Activated CD4-positive, alpha-beta memory T cell treated with anti-CD3 and anti-CD28 coated beads for 36 hours (primary cell): ENCODE data around the gene C7. TPM values are rescaled to one million over a fixed set of nuclear protein-coding genes. Genes with fewer than 3 reads are reported as not detected.
"Not testable (repeated sequence)": the region's sequence is repeated elsewhere in the genome, so short reads cannot be mapped to it uniquely, and the experiment has no call there.

Source experiments
- CTCF ChIA-PET: fragments of 350-600 bp; sonication (Branson Sonifier 250); formaldehyde crosslinking; loops from one replicate; lab custom pipeline; 2021; ENCODE audit warnings: antibody characterized with exemption, inconsistent platforms; lab: Charles Lee
- POLR2A ChIA-PET: fragments of 350-600 bp; sonication (Branson Sonifier 250); formaldehyde crosslinking; loops from one replicate; lab custom pipeline; 2021; ENCODE audit warnings: antibody characterized with exemption; lab: Charles Lee
- DNase-seq: peaks from one replicate; pipeline ENCODE4 v3.0.0-alpha.2; 2020
- H3K27ac Mint-ChIP-seq: one replicate; pipeline ENCODE4 v1.8.0; 2021; ENCODE audit warnings: mixed read lengths
- H3K27me3 Mint-ChIP-seq: one replicate; pipeline ENCODE4 v1.8.0; 2021; ENCODE audit warnings: mixed read lengths
- H3K36me3 Mint-ChIP-seq: one replicate; pipeline ENCODE4 v1.8.0; 2021; ENCODE audit warnings: mixed read lengths
- H3K4me1 Mint-ChIP-seq: one replicate; pipeline ENCODE4 v1.8.0; 2021; ENCODE audit warnings: low read depth, mixed read lengths
- H3K4me3 Mint-ChIP-seq: one replicate; pipeline ENCODE4 v1.8.0; 2021; ENCODE audit warnings: mild to moderate bottlenecking, mixed read lengths
- H3K9me3 Mint-ChIP-seq: one replicate; pipeline ENCODE4 v1.8.0; 2021; ENCODE audit warnings: mixed read lengths
- intact Hi-C: fragments of 100-400 bp; cut with micrococcal nuclease; formaldehyde crosslinking; loops from one replicate; pipeline ENCODE4 v1.15.1; 2023
- total RNA-seq, 2 experiments: library from RNA; stranded (reverse); gene quantifications; one replicate each; pipeline ENCODE4 v1.2.3, GENCODE V29; 2021

The C7 gene
- total RNA-seq, 2 experiments from 2014 or later, result not detected

DNA sequence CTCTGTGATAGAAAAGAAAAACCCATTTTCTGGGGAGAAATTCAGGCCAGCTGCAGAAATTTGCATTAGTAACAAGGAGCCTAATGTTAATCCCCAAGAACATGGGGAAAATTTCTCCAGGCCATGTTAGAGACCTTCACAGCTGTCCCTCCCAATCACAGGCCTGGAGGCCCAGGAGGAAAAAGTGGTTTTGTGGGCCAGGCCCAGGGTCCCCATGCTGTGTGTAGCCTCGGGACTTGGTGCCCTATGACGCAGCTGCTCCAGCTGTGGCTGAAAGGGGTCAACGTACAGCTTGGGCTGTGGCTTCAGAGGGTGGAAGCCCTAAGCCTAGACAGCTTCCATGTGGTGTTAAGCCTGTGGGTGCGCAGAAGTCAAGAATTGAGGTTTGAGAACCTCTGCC is 27.0 kb upstream of the C7 start:
- Mint-ChIP-seq H3K27me3 (no peaks in the 10 kb centered on the region), H3K4me3 (no peak overlapping the region), H3K4me1 (peaks cover 4% of the 10 kb centered on the region), H3K36me3 (peaks cover 4% of the 10 kb centered on the region), H3K27ac (no peak overlapping the region), H3K9me3 (peaks cover 10% of the 10 kb centered on the region)
- intact Hi-C loops, result no loop called here
- POLR2A ChIA-PET, result no interaction called here
- no peak for DNase-seq
- CTCF ChIA-PET, result interaction anchor here (1.0 kb wide), 1 partner anchor 127 kb away, joined by 3 read pairs; the partner anchor contains the start of gene TTC33

DNA sequence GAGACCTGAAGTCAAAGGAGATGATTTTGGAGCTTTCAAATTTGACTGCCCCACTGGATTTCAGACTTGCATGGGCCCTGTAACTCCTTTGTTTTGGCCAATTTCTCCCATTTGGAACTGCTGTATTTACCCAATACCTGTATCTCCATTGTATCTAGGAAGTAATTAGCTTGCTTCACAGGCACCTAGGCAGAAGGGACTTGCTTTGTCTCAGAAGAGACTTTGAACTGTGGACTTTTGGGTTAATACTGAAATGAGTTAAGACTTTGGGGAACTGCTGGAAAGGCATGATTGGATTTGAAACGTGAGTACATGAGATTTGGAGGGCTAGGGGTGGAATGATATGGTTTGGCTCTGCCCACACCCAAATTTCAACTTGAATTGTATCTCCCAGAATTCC is 26.2 kb upstream of the C7 start:
- H3K27me3 Mint-ChIP-seq, H3K4me1 Mint-ChIP-seq, POLR2A ChIA-PET, H3K4me3 Mint-ChIP-seq, intact Hi-C loops, DNase-seq, H3K27ac Mint-ChIP-seq, H3K36me3 Mint-ChIP-seq, H3K9me3 Mint-ChIP-seq: not testable (repeated sequence)
- CTCF ChIA-PET, result interaction anchor here (1.0 kb wide), 1 partner anchor 127 kb away, joined by 3 read pairs; the partner anchor contains the start of gene TTC33

DNA sequence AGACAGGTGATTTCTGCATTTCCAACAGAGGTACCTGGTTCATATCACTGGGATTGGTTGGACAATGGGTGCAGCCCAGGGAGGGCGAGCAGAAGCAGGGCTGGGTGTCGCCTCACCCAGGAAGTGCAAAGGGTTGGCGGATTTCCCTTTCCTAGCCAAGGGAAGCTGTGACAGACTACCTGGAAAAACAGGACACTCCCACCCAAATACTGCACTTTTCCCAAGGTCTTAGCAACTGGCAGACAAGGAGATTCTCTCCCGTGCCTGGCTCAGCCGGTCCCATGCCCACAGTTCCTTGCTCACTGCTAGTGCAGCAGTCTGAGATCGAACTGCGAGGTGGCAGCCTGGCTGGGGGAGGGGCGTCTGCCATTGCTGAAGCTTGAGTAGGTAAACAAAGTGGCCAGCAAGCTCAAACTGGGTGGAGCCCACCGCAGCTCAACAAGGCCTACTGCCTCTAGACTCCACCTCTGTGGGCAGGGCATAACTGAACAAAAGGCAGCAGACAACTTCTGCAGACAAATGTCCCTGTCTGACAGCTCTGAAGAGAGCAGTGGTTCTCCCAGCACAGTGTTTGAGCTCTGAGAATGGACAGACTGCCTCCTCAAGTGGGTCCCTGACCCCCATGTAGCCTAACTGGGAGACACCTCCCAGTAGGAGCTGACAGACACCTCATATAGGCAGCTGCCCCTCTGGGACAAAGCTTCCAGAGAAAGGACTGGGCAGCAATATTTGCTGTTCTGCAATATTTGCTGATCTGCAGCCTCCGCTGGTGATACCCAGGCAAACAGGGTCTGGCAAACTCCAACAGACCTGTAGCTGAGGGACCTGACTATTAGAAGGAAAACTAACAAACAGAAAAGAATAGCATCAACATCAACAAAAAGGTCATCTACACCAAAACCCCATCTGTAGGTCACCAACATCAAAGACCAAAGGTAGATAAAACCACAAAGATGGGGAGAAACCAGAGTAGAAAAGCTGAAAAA is 13.6 kb upstream of the C7 start:
- ChIA-PET CTCF (interaction anchor here (1.7 kb wide), 1 partner anchor 9 kb away, joined by 4 read pairs; no protein-coding TSS in a partner anchor), POLR2A (interaction anchor here (0.6 kb wide), 1 partner anchor 25 kb away, joined by 4 read pairs; no protein-coding TSS in a partner anchor)
- H3K36me3 Mint-ChIP-seq, DNase-seq, H3K27me3 Mint-ChIP-seq, H3K9me3 Mint-ChIP-seq, H3K27ac Mint-ChIP-seq, H3K4me1 Mint-ChIP-seq, H3K4me3 Mint-ChIP-seq, intact Hi-C loops: not testable (repeated sequence)

DNA sequence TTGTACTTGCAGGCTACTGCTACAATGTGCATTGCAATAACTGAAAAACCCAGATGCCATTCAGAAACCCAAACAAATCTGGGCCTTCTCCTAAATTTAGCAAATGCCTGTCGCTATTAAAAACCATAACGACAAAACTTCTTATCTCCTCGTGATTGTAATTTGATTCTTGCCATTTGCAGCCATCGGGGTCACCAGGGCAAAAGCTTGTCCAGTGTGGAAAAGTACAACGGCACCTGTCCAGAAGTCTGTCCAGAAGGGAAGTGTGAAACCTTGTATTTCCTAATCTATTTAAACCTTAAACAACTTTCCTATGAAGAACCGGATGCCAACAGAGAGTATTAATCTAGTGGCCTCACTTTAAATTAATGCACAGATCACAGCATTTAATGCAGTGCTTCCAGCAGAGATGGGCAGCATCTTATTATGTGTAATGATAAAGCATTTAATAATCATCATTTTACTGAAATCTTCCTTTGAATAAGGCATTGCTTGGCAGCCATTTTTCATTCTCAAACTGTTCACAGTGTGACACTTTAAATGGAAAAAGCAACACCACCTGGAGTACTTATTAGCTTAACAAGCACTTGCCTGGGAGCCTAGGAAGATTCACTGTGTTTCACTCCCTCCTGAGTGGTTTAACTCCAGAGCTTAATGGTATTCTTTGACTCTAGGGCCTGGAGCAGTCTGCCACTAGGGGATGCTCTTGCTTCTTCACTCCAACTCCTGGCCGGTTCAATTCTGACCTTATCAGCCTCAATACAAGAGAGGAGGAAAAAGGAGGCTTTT is 4.9 kb upstream of the C7 start:
- H3K4me3 Mint-ChIP-seq, result no peak overlapping the region
- CTCF ChIA-PET, result interaction anchor here (0.6 to 2.4 kb wide), 21 partner anchors 8 to 1153 kb away, joined by 3 to 11 read pairs (median 4); no protein-coding TSS in a partner anchor
- H3K27ac Mint-ChIP-seq, result no peak overlapping the region
- peak; percentile 56 for DNase-seq
- POLR2A ChIA-PET, result no interaction called here
- intact Hi-C loops, result loop anchor here (2.0 to 10.0 kb wide), 2 partner anchors 620 to 938 kb away; no protein-coding TSS in a partner anchor
- peaks cover 1% of the 10 kb centered on the region for H3K27me3 Mint-ChIP-seq
- H3K4me1 Mint-ChIP-seq, result no peaks in the 10 kb centered on the region
- H3K9me3 Mint-ChIP-seq, result no peaks in the 10 kb centered on the region
- no peaks in the 10 kb centered on the region for H3K36me3 Mint-ChIP-seq

DNA sequence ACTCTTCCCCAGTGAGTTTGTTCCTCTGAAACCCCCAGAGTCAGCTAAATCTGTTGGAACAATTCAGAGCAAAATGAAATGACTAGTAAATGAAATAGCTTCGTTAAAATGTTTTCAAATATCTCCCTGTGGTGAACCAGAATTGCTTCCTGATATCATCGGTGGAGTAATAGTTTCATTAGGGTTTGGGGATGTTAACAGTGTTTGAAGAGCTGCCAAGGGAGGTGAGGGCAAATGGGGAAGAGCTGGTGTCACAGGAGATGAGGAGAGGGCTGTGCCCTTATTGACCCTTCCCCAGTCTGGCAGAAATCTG is 4.3 kb upstream of the C7 start:
- Mint-ChIP-seq H3K27me3 (peaks cover 1% of the 10 kb centered on the region), H3K36me3 (no peaks in the 10 kb centered on the region), H3K4me1 (no peaks in the 10 kb centered on the region), H3K27ac (no peak overlapping the region), H3K9me3 (no peaks in the 10 kb centered on the region), H3K4me3 (no peak overlapping the region)
- intact Hi-C loops, result loop anchor here (2.0 to 10.0 kb wide), 2 partner anchors 620 to 938 kb away; no protein-coding TSS in a partner anchor
- ChIA-PET CTCF (interaction anchor here (0.6 to 2.4 kb wide), 17 partner anchors 9 to 1152 kb away, joined by 3 to 11 read pairs (median 4); no protein-coding TSS in a partner anchor), POLR2A (no interaction called here)
- no peak for DNase-seq

DNA sequence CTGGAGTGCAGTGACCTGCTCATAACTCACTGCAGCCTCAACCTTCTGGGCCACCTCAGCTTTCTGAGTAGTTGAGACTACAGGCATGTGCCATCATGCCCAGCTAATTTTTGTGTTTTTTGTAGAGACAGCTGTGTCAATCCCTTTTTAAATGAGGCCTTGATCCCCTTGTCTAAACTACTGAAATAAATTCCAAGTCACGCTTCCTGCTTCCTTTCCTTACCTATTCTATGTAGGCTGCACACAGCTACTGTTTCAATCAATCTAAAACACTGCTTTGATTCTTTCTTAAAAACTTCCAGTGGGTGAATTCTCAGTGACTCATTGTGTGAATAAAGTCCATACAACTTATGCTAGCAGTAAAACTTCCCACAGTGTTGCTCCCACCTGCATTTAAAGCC is 2.9 kb upstream of the C7 start:
- Mint-ChIP-seq H3K27me3 (peaks cover 3% of the 10 kb centered on the region), H3K4me3 (no peak overlapping the region), H3K9me3 (no peaks in the 10 kb centered on the region), H3K4me1 (no peaks in the 10 kb centered on the region), H3K27ac (no peak overlapping the region), H3K36me3 (no peaks in the 10 kb centered on the region)
- no peak for DNase-seq
- intact Hi-C loops, result loop anchor here (10.0 kb wide), 1 partner anchor 618 kb away; no protein-coding TSS in a partner anchor
- ChIA-PET POLR2A (no interaction called here), CTCF (interaction anchor here (0.6 kb wide), 3 partner anchors 59 to 1965 kb away, joined by 3 to 4 read pairs (median 3); no protein-coding TSS in a partner anchor)

DNA sequence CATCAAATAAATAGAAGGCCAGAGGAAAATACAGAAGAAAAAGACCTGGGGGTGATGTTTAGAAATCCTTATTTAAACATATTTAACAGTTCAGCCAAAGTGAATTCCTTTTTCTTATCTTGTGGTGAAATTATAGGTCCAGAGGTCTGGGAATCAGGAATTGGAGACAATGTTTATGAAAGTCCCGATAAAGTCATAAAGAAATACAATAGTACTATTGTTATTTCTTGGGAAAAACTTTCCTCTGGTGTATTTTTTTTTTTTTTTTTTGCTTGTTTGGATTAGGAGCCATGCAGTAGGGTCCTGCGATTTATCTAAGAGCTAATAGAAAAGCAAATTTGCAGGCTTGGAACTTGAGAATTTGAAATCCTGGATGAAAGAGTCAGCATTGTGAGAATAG is 426 bp downstream of the C7 start:
- no peak overlapping the region for H3K27ac Mint-ChIP-seq
- H3K27me3 Mint-ChIP-seq, result peaks cover 6% of the 10 kb centered on the region
- no peak overlapping the region for H3K4me3 Mint-ChIP-seq
- H3K36me3 Mint-ChIP-seq, result no peaks in the 10 kb centered on the region
- no peaks in the 10 kb centered on the region for H3K4me1 Mint-ChIP-seq
- ChIA-PET CTCF (no interaction called here), POLR2A (no interaction called here)
- intact Hi-C loops, result loop anchor here (10.0 kb wide), 1 partner anchor 615 kb away; no protein-coding TSS in a partner anchor
- no peak for DNase-seq
- H3K9me3 Mint-ChIP-seq, result no peaks in the 10 kb centered on the region

DNA sequence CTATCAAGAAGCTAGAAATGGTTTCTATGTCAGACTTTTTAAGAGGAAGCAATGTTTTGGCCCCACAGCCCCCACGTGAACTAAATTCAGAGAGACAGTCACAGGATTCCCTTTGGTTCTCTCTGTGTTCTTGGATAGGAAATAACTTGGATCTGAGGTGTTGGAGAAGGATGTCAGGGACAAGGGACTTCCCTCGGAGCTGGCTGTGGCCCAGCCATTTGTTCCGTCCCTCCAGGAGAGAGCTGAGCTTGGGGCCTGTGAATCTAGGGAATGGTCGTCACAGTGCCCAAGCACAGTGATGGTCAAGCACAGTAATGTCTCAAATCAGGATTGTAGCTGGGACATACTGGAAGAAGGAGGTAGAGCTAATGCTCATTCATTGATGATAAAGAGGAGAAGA is 2.0 kb downstream of the C7 start:
- DNase-seq, result no peak
- intact Hi-C loops, result no loop called here
- H3K27ac Mint-ChIP-seq, result no peak overlapping the region
- no peak overlapping the region for H3K4me3 Mint-ChIP-seq
- no peaks in the 10 kb centered on the region for H3K9me3 Mint-ChIP-seq
- POLR2A ChIA-PET, result no interaction called here
- CTCF ChIA-PET, result no interaction called here
- H3K4me1 Mint-ChIP-seq, result no peaks in the 10 kb centered on the region
- peaks cover 7% of the 10 kb centered on the region for H3K27me3 Mint-ChIP-seq
- no peaks in the 10 kb centered on the region for H3K36me3 Mint-ChIP-seq

DNA sequence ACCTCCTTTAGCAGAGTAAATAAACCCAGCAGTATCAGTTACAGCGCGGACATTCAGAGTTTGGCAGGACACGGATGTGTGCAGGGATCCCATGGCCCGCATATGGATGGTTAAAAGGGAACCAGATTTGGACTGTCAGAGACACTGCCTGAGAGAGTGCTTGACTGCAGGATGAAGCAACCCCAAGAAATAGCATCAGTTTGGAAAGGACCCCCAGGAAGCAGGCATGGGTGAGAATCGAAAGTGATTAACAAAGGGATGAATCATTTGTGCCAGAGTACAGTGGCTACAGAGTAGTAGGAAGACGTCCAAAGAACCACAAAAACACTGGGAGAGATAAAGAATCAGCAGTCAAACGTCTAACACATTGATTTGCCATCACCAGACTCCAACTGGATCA is 5.5 kb downstream of the C7 start:
- H3K36me3 Mint-ChIP-seq, result no peaks in the 10 kb centered on the region
- POLR2A ChIA-PET, result no interaction called here
- CTCF ChIA-PET, result no interaction called here
- no peak for DNase-seq
- no peaks in the 10 kb centered on the region for H3K9me3 Mint-ChIP-seq
- no peak overlapping the region for H3K4me3 Mint-ChIP-seq
- H3K4me1 Mint-ChIP-seq, result no peaks in the 10 kb centered on the region
- intact Hi-C loops, result no loop called here
- H3K27ac Mint-ChIP-seq, result no peak overlapping the region
- H3K27me3 Mint-ChIP-seq, result peaks cover 12% of the 10 kb centered on the region

DNA sequence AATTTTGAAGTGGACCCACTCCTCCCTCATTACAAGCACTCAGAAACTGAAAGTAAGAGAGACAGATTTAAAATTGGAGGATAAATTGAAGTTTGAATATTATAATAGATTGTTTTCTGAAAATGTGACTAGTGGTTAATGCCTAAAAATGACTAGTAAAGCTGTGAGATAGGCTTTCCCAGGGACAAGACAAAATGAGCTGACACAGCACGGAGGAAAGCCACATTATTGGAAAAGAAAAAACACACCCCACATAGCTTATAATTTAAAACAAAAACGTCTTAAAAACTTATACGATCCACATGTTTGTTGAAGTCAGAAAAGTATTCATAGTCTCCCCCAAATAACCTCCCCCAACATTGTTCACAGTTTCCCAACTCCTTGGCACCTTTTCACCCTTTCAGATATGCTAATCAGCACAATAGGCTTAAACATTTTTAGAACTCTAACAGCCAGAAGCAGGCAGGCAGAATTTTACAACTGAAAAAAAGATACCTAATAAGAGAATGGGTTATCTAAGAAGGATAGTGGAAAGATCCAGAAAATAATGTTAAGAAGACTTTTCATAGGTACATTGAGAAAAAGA is 6.1 kb downstream of the C7 start:
- H3K27me3 Mint-ChIP-seq, result peaks cover 12% of the 10 kb centered on the region
- ChIA-PET POLR2A (no interaction called here), CTCF (interaction anchor here (1.7 to 1.9 kb wide), 2 partner anchors 10 to 11 kb away, joined by 3 to 4 read pairs; no protein-coding TSS in a partner anchor)
- intact Hi-C loops, result no loop called here
- no peak overlapping the region for H3K4me3 Mint-ChIP-seq
- no peak overlapping the region for H3K27ac Mint-ChIP-seq
- no peak for DNase-seq
- H3K9me3 Mint-ChIP-seq, result no peaks in the 10 kb centered on the region
- H3K36me3 Mint-ChIP-seq, result no peaks in the 10 kb centered on the region
- no peaks in the 10 kb centered on the region for H3K4me1 Mint-ChIP-seq

DNA sequence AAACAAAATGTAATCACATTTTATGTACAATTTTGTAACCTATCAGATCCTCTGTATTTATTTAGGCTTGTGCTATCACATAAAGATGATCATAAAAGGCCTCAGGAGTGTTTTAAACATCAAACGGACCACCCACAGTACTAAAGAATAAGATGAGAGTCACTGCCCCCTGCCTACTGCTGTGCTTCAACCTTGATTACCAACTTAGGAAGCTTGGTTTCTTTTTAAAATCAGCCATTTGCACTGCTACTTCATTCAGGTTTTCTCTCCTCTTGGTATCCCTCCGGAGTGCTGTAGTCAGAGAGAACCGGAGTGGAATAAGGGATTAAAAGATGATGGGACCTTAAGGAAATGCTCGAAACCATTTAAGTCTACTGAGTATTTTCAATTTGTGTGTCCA is 6.9 kb downstream of the C7 start:
- Mint-ChIP-seq H3K36me3 (no peaks in the 10 kb centered on the region), H3K27ac (no peak overlapping the region), H3K9me3 (no peaks in the 10 kb centered on the region), H3K4me3 (no peak overlapping the region), H3K4me1 (no peaks in the 10 kb centered on the region), H3K27me3 (peaks cover 11% of the 10 kb centered on the region)
- ChIA-PET POLR2A (no interaction called here), CTCF (interaction anchor here (1.7 to 1.9 kb wide), 2 partner anchors 11 to 12 kb away, joined by 3 to 4 read pairs; no protein-coding TSS in a partner anchor)
- intact Hi-C loops, result no loop called here
- DNase-seq, result no peak
